ENCODE results near the gene HLA-B.

Gene HLA-B

DNA sequence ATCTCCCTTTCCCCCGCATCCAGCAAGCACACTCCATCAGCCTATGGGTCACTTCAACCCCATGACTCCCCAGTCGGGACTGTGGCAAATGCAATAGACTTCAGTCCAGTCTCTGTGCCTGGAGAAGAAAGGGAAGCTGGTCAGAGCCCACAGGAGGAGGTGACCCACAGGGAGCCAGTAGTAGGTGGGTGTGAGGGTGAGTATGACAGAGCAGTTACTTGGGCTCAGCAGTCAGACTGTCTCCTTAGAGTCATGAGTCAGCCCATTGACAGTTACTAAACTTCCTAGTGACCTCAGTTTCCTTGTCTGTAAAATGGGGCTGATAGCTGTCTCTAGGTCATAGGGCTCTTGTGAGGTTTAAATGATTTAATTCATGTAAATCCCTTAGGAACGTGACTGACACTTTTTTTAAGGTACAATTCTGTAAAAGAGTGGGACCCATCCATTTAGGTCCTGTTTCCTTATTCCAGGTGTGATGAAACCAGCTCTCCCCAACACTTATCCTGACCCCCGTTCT is 51.2 kb downstream of the HLA-B start:
- DNase-seq (ENCODE audit: low read depth in 2 of 2): no peak

GRCh38 chr6:31304683-31305082 is 52.3 kb downstream of the HLA-B start:
- DNase-seq (ENCODE audit: low read depth in 2 of 2): no peak
